Smooth muscle cell (in vitro differentiated cells): ENCODE results near the gene HMGXB3. TPM values are rescaled to one million over a fixed set of nuclear protein-coding genes. Genes with fewer than 3 reads are reported as not detected.

Experiments used
- DNase-seq: peaks from one replicate; lab custom pipeline; 2025; ENCODE audit not compliant: unreplicated experiment; lab: John Stamatoyannopoulos, UW
- H2AFZ ChIP-seq: fragments of 200-600 bp; sonication (generic); 2 replicates; pipeline ENCODE4 v1.6.0; 2016; ENCODE audit warnings: antibody characterized with exemption, low read depth, mild to moderate bottlenecking
- H3F3A ChIP-seq: fragments of 200-600 bp; sonication (generic); 2 replicates; pipeline ENCODE4 v1.6.0; 2017; ENCODE audit warnings: antibody characterized with exemption, low read depth
- H3K27ac ChIP-seq: fragments of 200-600 bp; sonication (generic); 2 replicates; pipeline ENCODE4 v1.5.1; 2016; ENCODE audit warnings: low read depth, mild to moderate bottlenecking
- H3K27me3 ChIP-seq: fragments of 200-600 bp; sonication (generic); 2 replicates; pipeline ENCODE4 v1.6.1; 2016; ENCODE audit warnings: low read depth, mild to moderate bottlenecking
- H3K36me3 ChIP-seq: fragments of 200-600 bp; sonication (generic); 2 replicates; pipeline ENCODE4 v1.5.1; 2016; ENCODE audit warnings: low read depth
- H3K4me1 ChIP-seq: fragments of 200-600 bp; sonication (generic); 2 replicates; pipeline ENCODE4 v1.5.1; 2016; ENCODE audit warnings: low read depth
- H3K4me2 ChIP-seq: fragments of 200-600 bp; sonication (generic); 2 replicates; pipeline ENCODE4 v1.6.0; 2016; ENCODE audit warnings: mild to moderate bottlenecking
- H3K4me3 ChIP-seq: fragments of 200-600 bp; sonication (generic); 2 replicates; pipeline ENCODE4 v1.5.1; 2016; ENCODE audit warnings: mild to moderate bottlenecking
- H3K79me2 ChIP-seq: fragments of 200-600 bp; sonication (generic); 2 replicates; pipeline ENCODE4 v1.6.0; 2016; ENCODE audit warnings: low read depth, mild to moderate bottlenecking
- H3K9ac ChIP-seq: fragments of 200-600 bp; sonication (generic); 2 replicates; pipeline ENCODE4 v1.6.0; 2016; ENCODE audit warnings: low read depth
- H3K9me3 ChIP-seq: fragments of 200-600 bp; sonication (generic); replicated peaks from 2 replicates; pipeline ENCODE4 v1.5.1; 2016; ENCODE audit warnings: low read depth
- H4K20me1 ChIP-seq: fragments of 200-600 bp; sonication (generic); 2 replicates; pipeline ENCODE4 v1.6.0; 2016; ENCODE audit warnings: low read depth
- CTCF ChIP-seq: fragments of 200-600 bp; sonication (generic); IDR thresholded peaks from 2 replicates; pipeline ENCODE4 v1.5.1; 2017; ENCODE audit warnings: borderline replicate concordance, mild to moderate bottlenecking, antibody characterized with exemption; ENCODE audit not compliant: insufficient read depth, poor library complexity, severe bottlenecking
- WGBS: methylation state at CpG from one replicate; pipeline ENCODE4 v1.1.7; 2016; ENCODE audit warnings: low lambda C conversion rate; 5-methylcytosine and 5-hydroxymethylcytosine counted together
- polyA plus RNA-seq: library from polyadenylated mRNA; unstranded; fragments of >200 nt; fragmentation: Nextera tagmentation; extraction: Ambion mirVana; gene quantifications from 2 replicates; pipeline ENCODE4 v1.2.1, GENCODE V29; 2016
- small RNA-seq: library from RNA; depleted of rRNA; stranded (forward); fragments of <200 nt; gene quantifications from one replicate; pipeline ENCODE3, GENCODE V24; 2014
- total RNA-seq: library from RNA; depleted of rRNA; stranded (reverse); fragments of >200 nt; gene quantifications from 2 replicates; pipeline ENCODE4 v1.2.3, GENCODE V29; 2014

The HMGXB3 gene
- total and polyA plus RNA-seq, 2 experiments from 2014 or later: 31.4 to 41.8 TPM

DNA sequence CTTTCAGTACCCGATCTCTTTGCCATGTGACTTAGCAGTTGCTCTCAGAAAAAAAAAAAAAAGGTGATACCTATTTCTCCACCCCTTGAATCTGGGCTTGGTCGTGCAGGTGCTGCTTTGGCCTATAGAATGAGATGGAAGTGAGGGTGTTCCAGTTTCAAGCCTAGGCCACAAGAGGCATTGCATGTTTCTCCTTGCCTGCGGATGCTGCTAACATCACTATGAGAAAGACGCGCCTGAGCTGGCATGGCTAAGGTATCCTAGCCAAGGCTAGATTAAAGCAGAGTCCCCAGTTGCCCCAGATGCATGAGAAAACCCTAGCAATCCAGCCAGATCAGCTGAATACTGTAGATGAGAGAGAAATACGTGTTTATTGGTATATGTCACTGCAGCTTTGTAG is 100.5 kb downstream of the HMGXB3 start:
- no peak for DNase-seq
- no peaks in the 10 kb centered on the region for H3K79me2 ChIP-seq
- WGBS: 82% methylated on average over 6 of the region's 6 CpGs
- H3K27me3 ChIP-seq: no peaks in the 10 kb centered on the region
- H3K9ac ChIP-seq: no peak overlapping the region
- no peaks in the 10 kb centered on the region for H3K4me1 ChIP-seq
- no peak overlapping the region for H2AFZ ChIP-seq
- no peaks in the 10 kb centered on the region for H3K36me3 ChIP-seq
- no peaks in the 10 kb centered on the region for H3F3A ChIP-seq
- H3K4me3 ChIP-seq: no peak overlapping the region
- TF ChIP-seq CTCF: no peak
- no peaks in the 10 kb centered on the region for H4K20me1 ChIP-seq
- no peaks in the 10 kb centered on the region for H3K9me3 ChIP-seq
- H3K4me2 ChIP-seq: no peak overlapping the region
- H3K27ac ChIP-seq: no peak overlapping the region

Small RNAs within 50 kb of the gene (small RNA-seq; reads per million reads assigned to genes)
- not detected for gene RF00019

Other genes starting within 250 kb of the HMGXB3 start
- gene PDE6A, start 55.9 kb upstream of the HMGXB3 start, total RNA-seq: not detected in 2 replicates
- gene PDE6A, start 55.9 kb upstream of the HMGXB3 start, polyA plus RNA-seq: 0.05 TPM in 1 of 2 replicates, not detected in the other
- gene SLC26A2, start 40.0 kb upstream of the HMGXB3 start, total RNA-seq: 16.0 and 17.6 TPM in 2 replicates
- gene SLC26A2, start 40.0 kb upstream of the HMGXB3 start, polyA plus RNA-seq: 5.1 and 5.2 TPM in 2 replicates
- gene TIGD6, start 85 bp upstream of the HMGXB3 start, total RNA-seq: 3.6 and 8.4 TPM in 2 replicates
- gene TIGD6, start 85 bp upstream of the HMGXB3 start, polyA plus RNA-seq: 2.5 and 5.1 TPM in 2 replicates
- gene CSF1R, start 85.8 kb downstream of the HMGXB3 start, total RNA-seq: 3.9 and 6.2 TPM in 2 replicates
- gene CSF1R, start 85.8 kb downstream of the HMGXB3 start, polyA plus RNA-seq: 2.2 and 12.9 TPM in 2 replicates
- 362 and 370 TPM in 2 replicates for gene PDGFRB, start 155.1 kb downstream of the HMGXB3 start, total RNA-seq
- gene PDGFRB, start 155.1 kb downstream of the HMGXB3 start, polyA plus RNA-seq: 390 and 522 TPM in 2 replicates
- gene CDX1, start 166.0 kb downstream of the HMGXB3 start, total RNA-seq: 1.4 and 3.9 TPM in 2 replicates
- 5.0 and 8.5 TPM in 2 replicates for gene CDX1, start 166.0 kb downstream of the HMGXB3 start, polyA plus RNA-seq
- not detected in 2 replicates for gene SLC6A7, start 189.3 kb downstream of the HMGXB3 start, total RNA-seq
- gene SLC6A7, start 189.3 kb downstream of the HMGXB3 start, polyA plus RNA-seq: 0.10 TPM in 1 of 2 replicates, not detected in the other